NCI-H524 treated with DMSO at 0.1 percent for 48 hours (cell line): Measurements from ENCODE around the gene BAIAP3.

Experiments used
- DNase-seq: peaks from one replicate; lab custom pipeline; 2025; lab: John Stamatoyannopoulos, UW

The BAIAP3 gene

DNA sequence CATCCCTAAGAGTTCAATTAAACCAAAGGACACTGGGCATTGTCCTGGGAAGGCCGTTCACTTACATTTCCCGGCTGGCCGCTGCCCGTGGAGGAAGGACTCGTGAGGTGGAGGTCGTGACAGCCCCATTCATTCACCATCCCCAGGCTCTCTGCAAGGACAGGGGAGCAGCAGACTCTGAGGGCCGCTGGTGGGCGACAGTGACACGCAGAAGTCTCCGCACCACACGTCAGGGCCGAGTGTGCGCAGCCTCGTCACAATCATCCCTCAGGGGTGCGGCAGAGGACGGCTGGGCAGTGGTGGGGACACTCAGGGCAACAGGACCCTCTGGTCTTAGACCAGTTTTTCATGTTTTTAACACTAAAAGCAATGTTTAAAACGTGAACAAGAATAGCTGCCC, 59.4 kb downstream of the BAIAP3 start:
- no peak for DNase-seq

- DNase-seq = no peak
These were observed 60.2 kb downstream of the BAIAP3 start for GRCh38 chr16:1393613-1394176.

- DNase-seq = no peak
These were observed 61.0 kb downstream of the BAIAP3 start for GRCh38 chr16:1394367-1394951.

- no peak for DNase-seq
These were observed 62.1 kb downstream of the BAIAP3 start for GRCh38 chr16:1395444-1396031.

GRCh38 chr16:1397779-1398178, 64.3 kb downstream of the BAIAP3 start:
- no peak for DNase-seq

- DNase-seq = no peak
These were observed 64.9 kb downstream of the BAIAP3 start for GRCh38 chr16:1398351-1398750.
